HG02759 (cell line): Measurements from ENCODE around the gene SULT4A1.
A peak's percentile ranks its signal among the peaks of the same experiment; 100 is the strongest.

Experiments used
- ATAC-seq: cut with Tn5 transposase; IDR thresholded peaks from one replicate; pipeline ENCODE4 v1.9.1; 2021; ENCODE audit warnings: mild to moderate bottlenecking, moderate library complexity; ENCODE audit not compliant: unreplicated experiment

The SULT4A1 gene

DNA sequence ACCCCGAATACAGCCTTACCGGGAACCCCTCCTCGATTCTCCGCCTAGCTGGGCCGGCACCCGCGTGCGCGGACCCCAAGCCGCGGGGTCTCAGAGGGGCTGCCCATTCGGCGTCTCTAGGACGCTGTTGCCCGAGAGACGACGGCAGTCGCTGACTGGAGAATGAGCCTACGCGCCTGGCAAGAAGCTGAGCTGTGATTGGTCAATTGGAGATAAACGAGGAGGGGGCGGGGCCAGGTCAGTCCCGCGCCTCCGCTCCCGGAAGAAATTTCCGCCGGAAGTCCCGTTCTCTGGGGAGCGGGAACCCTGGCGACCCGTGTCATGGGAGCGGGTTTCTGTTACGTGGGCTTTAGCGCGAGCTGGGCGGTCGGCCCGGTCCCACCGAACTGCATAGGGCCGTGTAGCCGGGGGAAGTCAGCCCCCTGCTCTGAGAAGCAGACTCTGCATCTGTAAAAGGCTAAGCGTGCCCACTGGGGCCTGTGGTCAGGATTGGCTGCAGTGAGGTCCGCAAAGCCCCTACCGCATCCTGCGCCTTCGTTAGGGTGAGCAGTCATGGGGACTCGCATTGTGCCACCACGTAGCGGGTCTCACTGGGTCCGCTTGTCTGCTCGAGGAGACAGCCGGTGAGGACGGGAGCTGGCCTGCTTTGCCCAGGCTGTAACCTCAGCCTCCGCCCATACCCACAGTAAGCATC lies 50.0 kb downstream of the SULT4A1 start, which contains the start of gene EFCAB6:
Gene EFCAB6 (minus strand): TSS at position 157 of the 694 bp plus-strand sequence. CDS start 29,987 bp downstream, outside the sequence.
- peak; percentile 78 for ATAC-seq

DNA sequence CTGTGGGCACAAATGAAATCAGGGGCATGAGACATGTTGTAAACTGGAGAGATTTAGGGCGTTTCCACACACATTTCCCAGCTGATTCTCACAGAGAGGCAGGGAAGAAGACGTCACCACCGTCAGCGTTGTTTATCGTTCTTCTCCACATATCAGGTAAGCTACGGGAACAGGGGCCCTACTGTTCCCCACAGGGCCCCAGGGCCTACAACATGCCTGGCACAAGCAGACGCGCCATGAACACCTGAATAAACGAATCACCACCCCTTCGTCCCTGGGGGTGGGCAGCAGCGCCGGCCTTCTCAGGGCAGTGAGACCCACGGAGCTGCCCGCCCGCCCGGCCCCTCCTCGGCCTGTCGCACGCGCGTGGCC lies 50.5 kb downstream of the SULT4A1 start:
- peak; percentile 25 for ATAC-seq

DNA sequence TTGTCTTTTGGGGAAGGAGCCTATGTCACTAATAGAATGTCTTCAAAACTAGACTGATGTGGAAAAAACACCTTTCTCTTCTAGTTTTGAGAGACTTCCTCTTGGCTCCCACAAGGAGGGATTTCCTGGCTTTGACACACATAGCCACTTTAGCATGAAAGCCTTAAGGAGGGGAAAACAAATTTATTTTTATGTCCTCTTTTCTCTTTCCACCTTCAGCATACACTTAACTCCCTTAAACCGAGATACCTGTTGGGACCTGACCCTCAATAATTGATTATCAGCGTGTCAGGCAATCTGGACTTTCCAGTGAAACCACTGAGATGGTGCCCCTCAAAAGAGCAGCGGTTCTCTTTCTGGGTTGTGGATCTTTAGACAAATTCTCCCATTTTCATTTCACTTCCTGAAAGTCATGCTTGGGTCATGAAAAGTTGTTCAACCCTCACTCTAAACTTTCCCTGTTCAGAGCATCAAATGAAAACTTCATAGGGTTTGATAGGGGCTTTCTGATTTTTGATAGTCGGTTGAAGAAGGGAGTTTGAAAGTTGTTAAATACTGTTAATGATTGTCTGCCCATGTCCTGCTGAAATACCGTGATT lies 59.3 kb downstream of the SULT4A1 start:
- no peak for ATAC-seq

DNA sequence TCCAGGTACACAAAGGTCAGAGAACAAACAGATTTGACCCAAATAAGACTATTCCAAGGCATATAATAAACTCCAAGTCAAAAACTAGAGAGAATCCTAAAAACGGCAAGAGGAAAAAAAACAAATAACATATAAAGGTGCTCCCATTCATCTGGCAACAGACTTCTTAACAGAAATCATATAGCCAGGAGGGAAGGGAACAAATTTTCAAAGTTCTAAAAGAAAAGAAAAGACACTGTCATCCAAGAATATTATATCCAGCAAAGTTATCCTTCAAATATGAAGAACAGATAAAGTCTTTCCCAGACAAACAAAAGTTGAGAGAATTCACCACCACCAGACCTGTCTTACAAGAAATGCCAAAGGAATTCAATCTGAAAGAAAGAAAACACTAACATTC lies 61.3 kb downstream of the SULT4A1 start:
- no peak for ATAC-seq

DNA sequence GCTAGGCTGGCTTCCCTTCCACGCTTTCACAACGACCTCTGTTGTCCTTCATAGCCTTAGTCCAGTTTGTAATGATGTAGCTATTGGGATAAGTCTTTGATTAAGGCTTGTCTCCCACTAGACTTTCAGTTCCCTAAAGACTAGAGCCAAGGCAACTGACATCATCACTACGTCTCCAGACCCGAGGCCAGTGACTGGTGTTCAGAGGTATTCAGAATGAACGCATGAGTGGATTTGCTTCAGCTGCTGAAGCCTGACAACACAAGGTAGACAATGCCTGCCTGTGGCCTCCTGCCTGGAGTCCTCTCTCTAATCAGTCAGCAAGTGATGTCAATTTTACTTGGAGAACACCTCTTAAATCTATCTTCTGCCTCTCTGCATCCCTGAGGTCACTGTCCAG lies 63.8 kb downstream of the SULT4A1 start:
- ATAC-seq, result peak; percentile 55

DNA sequence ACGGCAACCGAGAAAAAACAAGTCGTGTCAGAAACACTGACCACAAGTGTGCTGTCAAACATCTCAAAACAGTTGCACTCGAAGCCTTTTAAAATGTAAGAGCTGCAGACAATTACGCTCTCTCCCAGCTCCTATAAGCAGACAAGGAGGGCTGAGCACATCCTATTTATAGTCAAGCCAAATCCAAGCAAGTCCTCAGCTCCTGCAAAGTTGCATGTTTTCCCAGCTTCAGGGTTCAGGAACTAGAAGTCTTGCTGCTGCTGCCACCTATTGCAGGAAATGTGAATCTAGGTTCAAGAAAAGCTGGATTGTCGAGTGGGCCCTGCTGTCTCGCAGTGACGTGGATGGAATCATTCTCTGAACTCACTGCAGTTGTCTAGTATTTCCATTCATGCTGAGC lies 65.7 kb downstream of the SULT4A1 start:
- no peak for ATAC-seq

DNA sequence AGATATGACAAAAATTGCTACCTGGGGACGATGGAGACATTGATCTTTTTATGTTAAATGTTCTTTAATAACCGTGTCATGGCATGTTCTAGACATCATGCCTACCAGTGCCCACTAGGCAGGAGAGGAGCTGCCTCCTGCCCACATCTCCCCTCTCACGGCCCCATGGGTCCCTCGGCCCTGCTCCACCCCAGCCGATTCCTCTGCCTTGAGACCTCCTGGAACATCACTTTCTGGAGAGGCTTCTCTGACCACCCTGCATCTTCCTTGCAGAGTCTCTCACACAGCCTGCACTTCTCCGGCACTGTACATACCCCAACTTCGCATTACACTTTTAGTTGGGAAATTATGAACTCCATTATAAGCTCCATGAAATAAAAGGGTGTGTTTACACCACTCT lies 67.0 kb downstream of the SULT4A1 start:
- no peak for ATAC-seq

DNA sequence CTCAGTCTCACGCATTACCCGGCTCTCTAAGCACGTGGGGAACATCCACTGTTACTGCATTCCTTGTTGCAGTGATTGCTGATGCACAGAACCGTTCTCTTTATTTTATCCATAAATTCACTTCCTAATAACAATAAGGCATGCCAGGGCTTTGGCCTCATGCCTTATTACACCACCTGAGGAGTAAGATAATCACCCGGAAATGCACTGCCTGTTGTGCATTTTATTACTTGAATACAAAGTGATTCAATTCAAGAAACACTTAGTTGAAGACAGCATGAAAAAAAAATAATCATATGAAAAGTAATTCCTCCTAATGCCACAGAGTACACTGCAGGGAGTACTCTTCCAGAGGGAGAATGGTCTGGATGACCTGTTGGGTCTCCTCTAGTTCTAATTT lies 69.4 kb downstream of the SULT4A1 start:
- no peak for ATAC-seq

DNA sequence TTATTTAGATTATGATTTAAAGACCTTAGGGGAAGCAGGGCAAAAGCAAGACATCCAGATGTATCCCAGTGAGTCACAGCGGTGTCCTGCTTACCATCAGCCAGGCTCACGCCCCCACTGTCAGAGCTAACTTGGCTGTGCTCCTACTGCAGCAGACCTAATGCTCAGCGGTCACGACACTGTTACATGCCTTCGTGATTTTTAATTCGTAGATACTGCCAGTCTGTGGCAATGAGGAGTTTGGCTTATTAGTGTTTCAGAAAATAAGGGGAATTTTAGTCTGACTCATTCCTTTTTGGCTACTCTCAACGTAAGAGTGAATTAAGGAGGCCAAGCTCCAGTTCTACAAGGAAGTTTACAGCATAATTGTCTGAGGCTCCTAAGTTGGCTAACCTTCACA lies 72.9 kb downstream of the SULT4A1 start:
- no peak for ATAC-seq

DNA sequence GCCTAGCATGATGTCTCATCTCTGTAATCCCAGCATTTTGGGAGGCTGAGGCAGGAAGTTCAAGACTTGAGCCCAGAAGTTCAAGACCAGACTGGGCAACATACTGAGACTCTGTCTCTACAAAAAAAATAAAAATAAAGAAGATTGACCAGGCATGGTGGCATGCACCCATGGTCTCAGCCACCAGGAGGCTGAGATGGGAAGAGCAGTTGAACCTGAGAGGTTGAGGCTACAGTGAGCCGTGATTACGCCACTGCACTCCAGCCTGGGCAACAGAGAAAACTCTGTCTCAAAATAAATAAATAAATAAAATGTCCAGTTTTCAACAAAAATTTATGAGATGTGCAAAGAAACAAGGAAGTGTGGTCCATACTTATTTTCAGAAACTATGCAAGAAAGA lies 78.5 kb downstream of the SULT4A1 start:
- no peak for ATAC-seq

DNA sequence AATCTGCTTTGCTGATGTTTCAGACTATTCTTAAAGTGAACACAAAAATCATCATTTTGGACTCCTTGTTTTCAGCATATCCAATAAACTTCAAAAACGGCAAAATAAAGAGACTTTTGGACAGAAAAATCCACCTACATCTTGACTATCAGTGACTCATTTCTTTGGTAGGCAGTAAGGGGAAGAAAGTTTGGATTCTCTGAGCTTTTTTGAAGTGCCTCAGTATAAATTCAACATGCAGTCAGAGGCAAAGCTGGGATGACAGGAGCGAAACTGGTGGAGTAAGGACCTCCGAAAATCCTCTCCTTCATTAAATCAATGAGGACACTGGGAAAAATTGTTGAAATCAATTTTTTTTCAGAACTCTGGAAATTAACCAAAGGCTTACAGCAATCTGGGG lies 79.9 kb downstream of the SULT4A1 start:
- ATAC-seq, result no peak

DNA sequence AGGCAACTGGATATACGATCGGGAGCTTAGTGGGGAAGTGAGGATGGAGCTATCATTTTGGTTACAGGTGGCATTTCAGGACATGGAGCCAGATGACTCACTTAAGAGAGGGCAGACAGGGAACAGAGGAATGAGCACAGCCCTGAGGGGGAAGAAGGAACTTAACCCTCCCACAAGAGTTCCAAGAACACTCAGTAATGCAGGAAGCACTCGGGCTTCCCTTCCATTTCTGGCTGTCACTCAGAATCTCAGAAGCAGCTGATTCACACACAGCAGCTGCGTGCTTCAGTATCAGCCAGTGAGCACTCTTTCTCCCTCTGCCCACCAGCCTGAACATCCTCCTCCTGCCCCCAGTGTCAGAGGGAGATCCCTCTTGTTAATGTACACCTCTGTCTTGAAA lies 85.0 kb downstream of the SULT4A1 start:
- ATAC-seq, result no peak

DNA sequence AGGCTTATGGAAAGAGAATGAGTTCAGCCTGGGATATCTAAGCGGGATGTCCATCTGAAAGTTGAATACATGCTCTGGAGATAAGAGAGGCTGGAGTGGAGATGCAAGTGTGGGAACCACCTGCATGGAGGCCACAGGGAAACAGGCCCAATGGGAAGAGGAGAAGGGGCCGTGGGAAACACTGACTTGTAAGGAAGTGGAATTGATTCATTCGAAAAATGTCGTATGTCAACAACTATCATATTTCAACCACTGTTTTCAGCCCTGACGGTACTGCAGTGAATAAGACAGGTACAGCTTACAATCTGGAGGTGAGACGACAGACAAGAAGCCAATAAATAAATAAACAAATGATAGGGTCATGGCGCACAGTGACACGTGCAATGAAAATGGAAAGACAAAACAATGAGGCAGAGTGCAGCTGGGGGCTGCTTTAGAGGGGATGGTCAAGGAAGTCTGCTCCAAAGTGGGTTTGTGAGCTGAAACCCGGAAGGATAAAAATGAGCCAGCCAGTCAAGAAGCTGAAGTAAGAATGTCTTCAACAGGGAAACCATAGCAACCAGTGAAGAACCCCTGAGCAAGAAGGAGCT lies 86.1 kb downstream of the SULT4A1 start:
- no peak for ATAC-seq
